HG03103 (cell line): ENCODE data around the gene ARSB.
"Not testable (repeated sequence)": the region's sequence is repeated elsewhere in the genome, so short reads cannot be mapped to it uniquely, and the experiment has no call there.

Experiments used
- ATAC-seq: cut with Tn5 transposase; IDR thresholded peaks from one replicate; pipeline ENCODE4 v1.9.1; 2021; ENCODE audit warnings: low read depth; ENCODE audit not compliant: unreplicated experiment

Gene ARSB

GRCh38 chr5:78958672-78959445 is 26.3 kb downstream of the ARSB start:
- ATAC-seq = no peak

- ATAC-seq = no peak
Measured at GRCh38 chr5:78956901-78957300, 28.2 kb downstream of the ARSB start.

- ATAC-seq = no peak
Measured at GRCh38 chr5:78953092-78953800, 31.9 kb downstream of the ARSB start.

GRCh38 chr5:78930721-78931120 is 54.4 kb downstream of the ARSB start:
- ATAC-seq = no peak

GRCh38 chr5:78929833-78930232 is 55.3 kb downstream of the ARSB start:
- no peak for ATAC-seq

GRCh38 chr5:78927657-78928282 is 57.3 kb downstream of the ARSB start:
- ATAC-seq = no peak

- no peak for ATAC-seq
Measured at GRCh38 chr5:78926252-78926651, 58.9 kb downstream of the ARSB start.

GRCh38 chr5:78925129-78925876 is 59.8 kb downstream of the ARSB start:
- ATAC-seq = no peak

- ATAC-seq = no peak
Measured at GRCh38 chr5:78923622-78923970, 61.5 kb downstream of the ARSB start.

- no peak for ATAC-seq
Measured at GRCh38 chr5:78922879-78923621, 62.1 kb downstream of the ARSB start.

GRCh38 chr5:78920604-78921003 is 64.5 kb downstream of the ARSB start:
- no peak for ATAC-seq

- no peak for ATAC-seq
Measured at GRCh38 chr5:78919796-78920195, 65.3 kb downstream of the ARSB start.

- no peak for ATAC-seq
Measured at GRCh38 chr5:78916044-78916443, 69.1 kb downstream of the ARSB start.

GRCh38 chr5:78915170-78915569 is 69.9 kb downstream of the ARSB start:
- no peak for ATAC-seq

- ATAC-seq = no peak
Measured at GRCh38 chr5:78912811-78913210, 72.3 kb downstream of the ARSB start.

- ATAC-seq = no peak
Measured at GRCh38 chr5:78912085-78912771, 72.9 kb downstream of the ARSB start.

- not testable (repeated sequence) for ATAC-seq
Measured at GRCh38 chr5:78909224-78909983, 75.7 kb downstream of the ARSB start.

- ATAC-seq = no peak
Measured at GRCh38 chr5:78908173-78909061, 76.7 kb downstream of the ARSB start.
